ENCODE measurements around the gene USP14.

Gene USP14

DNA sequence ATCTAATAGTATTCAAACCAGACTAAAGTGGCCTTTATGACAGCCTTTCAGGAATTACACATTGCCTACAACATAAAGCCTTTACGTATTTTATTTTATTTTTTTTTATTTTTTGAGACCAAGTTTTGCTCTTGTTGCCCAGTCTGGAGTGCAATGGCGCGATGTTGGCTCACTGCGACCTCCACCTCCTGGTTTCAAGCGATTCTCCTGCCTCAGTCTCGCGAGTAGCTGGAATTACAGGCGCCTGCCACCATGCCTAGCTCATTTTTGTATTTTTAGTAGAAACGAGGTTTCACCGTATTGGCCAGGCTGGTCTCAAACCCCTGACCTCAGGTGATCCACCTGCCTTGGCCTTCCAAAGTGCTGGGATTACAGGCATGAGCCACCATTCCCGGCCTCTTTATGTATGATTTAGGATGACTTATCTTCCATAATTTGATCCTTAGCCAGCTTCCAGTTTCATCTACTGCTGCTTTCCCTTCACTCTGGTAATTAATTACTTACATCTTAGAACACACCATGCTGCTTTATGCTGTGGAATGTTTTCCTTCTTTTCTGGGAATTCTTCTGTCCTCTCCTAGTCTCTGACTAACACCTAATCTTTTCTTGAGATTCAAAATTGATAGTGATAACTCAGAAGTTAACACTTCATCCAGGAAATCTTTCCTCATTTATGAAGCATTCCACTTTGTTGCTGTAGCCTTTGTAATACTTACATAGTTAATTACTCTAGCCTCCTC lies 2.6 kb downstream of the USP14 start:
- DNase-seq = no peak

DNA sequence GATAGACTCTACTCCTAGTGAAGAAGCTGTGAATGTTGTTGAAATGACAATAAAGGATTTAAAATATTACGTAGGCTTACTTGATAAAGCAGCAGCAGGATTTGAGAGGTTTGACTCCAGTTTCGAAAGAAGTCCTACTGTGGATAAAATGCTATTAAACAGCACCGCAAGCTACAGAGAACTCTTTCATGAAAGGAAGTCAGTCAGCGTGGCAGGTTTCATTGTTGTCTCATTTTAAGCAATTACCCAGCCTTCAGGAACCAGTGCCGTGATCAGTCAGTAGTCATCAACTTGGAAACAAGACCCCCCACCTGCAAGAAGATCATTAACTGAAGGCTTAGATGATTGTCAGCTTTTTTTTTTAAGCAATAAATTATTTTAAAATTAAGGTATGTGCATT lies 14.0 kb downstream of the USP14 start:
- DNase-seq = no peak

DNA sequence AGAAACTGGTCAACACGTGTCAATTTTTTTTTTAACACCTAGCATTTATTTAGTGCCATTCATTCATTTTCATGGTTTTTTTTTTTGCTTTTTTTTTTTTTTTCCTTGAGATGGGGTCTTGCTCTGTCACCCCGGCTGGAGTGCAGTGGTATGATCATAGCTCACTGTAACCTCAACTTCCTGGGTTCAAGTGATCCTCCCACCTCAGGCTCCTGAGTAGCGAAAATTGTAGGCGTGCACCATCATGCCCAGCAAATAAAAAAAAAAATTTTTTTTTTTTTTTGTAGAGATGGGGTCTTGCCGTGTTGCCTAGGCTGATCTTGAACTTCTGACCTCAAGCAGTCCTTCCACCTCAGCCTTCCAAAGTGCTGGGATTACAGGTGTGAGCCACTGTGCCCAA lies 21.1 kb downstream of the USP14 start:
- DNase-seq = no peak

DNA sequence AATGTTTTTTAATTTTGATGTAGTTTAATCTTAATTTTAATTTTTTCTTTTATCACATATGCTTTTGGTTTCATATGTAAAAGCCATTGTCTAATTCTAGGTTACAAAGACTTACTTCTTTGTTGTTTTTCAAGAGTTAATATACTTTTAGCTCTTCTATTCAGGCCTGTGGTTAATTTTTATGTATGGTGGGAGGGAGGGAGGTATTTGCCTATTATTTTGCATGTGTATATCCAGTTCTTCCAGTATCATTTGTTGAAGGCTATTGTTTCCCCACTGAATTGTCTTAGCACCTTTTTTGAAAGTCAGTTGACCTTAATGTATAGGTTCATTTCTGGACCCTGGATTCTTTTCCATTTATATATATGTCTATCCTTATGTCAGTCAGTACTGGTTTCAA lies 23.4 kb downstream of the USP14 start:
- DNase-seq = no peak

DNA sequence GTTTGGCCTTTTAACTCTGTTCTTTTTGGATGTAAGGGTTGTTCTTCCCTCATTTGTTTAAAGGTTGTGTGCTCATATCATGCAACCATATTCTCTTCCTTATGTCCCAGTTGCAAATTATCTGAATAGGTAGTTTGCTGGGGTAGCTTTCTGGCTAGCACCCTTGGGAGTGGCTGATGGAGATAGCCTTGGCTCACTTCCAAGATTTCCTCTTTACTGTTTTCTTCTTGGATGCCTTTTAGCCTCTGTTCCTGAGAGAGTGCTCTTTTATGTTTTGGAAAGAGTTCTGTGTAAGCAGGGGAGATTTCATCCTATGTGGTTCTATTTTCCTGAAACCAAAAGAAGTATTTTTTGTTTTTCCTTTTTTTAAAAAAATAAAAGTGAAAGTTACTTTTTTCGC lies 25.4 kb downstream of the USP14 start:
- no peak for DNase-seq

DNA sequence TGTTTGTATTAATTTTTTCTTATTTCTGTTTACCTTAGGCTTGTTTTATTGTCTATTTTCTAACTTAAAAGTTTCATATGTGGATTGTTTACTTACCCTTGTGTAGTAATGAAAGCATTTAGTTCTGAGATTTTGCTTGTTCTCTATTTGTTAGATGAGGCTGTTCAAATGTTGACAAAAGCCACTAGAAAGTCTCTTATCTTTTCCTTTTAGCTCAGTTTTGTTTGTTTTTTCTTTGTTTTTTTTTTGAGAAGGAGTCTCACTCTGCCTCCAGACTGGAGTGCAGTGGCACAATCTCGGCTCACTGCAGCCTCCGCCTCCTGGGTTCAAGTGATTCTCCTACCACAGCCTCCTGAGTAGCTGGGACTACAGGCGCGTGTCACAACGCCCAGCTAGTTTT lies 30.9 kb downstream of the USP14 start:
- no peak for DNase-seq

DNA sequence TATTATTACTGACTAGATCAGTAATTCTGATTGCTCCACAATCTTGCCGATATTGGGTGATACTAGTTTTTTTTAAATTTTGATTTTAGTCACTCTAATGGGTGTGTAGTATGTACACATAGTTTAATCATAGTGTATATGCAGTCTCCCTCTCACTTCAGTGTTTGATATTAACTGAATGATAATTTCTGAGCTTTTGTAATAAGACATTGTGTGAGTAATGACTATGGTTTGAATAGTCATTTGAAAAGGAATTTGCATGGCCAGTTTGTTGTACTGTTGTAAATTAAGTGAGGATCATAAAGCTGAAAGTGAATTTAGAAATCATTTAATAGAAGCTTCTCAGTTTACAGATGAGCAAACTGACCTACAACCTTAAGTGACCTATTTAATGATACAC lies 33.4 kb downstream of the USP14 start:
- DNase-seq = no peak

DNA sequence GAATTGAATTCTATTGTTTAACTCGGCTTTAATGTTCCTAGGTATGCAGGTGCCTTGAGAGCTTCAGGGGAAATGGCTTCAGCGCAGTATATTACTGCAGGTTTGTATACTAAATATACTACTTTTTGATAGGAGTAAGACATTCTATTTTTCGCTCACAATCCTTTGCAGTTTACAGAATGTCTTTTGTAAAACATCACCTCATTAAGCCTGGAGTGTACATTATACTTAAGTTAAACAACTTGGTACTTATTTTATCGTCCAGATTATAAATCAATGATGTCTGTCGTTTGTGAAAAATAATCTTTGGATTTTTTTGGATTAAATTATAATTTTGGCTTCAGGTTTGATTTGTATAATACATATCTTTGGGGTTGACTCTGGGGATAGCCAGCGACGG lies 34.4 kb downstream of the USP14 start:
- DNase-seq = no peak

DNA sequence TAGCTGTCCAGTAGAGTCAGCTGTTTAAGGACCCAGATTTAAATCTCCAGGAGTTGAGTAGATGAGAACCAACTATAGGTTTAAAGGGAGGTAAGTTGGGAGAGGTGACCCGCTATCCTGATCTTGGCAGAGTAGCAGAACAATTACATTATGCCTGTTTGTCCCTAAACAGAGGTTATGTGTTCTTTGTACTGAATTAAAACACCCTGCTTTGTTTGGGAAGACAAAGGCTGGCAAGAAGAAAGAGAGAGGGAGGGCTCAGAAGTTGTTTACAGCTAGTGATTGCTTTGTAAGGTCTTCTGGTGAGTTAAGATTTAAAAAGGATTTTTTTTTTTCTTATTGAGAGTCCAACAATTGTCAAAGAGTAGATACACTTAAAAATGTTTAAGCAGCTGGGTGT lies 37.3 kb downstream of the USP14 start:
- no peak for DNase-seq

DNA sequence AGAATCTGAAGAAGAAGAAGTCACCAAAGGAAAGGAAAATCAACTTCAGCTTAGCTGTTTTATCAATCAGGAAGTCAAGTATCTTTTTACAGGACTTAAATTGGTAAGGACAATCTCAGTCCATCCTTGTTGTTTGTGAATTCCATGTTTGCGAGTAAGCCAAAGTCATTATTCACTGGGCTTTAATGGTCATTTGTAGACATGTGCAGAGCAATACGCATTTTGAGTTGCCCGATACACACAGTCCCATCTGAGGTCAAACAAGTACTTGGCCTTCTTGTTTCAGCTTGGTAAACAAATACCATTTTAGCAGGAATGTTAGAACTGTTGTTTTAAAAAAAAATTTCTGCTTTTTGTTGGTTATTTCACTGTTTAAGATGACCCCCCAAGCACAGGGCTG lies 40.9 kb downstream of the USP14 start:
- DNase-seq = no peak

DNA sequence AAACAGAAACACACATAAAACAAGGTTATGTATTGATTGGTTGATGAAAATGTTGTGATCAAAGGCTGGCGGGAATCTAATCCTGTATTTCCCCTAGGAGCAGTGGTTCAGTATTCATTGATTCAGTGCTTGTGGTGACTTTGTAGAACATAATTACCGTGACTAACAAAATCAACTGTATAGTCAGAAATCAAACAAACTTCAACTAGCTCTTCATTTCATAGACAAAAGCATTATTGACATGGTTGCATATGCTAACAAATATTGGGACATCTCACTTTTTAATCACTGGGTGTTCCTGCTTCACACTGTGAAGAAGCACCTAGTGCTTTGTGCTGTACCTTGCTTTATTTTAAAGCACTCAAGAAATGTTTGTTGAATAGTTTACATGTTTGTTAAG lies 41.4 kb downstream of the USP14 start:
- DNase-seq = no peak

DNA sequence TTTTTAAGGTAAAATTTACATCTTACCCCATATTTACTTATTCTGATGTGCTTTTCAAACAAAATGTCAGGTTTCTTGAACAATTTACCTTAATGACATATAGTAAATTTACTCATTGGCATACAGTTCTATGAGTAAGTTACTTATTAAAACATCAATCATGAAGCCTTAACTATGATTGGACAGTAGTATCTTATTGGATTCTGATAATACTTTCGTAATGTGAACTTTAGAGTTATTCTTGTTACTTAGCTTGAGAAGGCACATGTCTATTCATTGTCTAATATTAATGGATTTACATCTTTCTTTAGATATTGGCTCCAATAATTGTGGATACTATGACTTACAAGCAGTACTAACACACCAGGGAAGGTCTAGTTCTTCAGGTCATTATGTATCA lies 51.7 kb downstream of the USP14 start:
- no peak for DNase-seq

DNA sequence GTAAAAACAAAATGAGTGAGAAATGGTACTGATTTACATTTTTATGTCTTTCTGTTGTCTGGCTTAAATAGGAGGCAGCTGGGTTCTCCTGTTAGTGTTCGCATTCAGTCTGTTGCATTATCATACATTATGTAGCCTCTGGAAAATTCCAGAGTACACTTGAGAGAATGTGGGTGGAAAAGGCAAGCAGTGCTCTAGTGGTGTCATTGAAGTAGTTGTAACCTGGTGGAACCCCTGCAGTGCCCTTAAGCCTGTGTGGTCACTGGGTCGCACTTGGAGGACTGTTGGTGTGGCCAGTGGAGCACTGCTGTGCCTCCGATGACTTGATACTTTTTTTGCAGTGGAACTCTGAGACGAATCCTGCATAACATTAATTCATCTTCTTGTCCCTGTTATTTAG lies 52.4 kb downstream of the USP14 start:
- DNase-seq = no peak

DNA sequence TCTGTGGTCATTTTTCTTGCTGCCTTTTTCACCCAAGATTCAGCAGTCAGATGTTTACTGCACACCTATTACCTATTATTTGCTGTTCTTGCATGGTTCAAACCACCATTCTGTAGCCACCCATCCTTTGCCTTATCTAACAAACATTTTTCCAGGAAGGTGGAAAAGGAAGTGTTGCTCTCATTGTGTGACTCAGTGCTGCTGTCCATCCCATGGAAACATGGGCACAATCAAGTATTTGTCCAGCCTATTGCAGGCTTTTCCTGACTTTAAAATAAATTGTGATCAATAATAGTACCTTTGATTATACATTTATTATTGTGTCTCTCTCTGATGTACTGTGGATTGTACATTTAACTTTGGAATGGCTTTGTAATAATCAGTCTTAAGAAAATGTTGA lies 53.2 kb downstream of the USP14 start:
- DNase-seq = no peak

DNA sequence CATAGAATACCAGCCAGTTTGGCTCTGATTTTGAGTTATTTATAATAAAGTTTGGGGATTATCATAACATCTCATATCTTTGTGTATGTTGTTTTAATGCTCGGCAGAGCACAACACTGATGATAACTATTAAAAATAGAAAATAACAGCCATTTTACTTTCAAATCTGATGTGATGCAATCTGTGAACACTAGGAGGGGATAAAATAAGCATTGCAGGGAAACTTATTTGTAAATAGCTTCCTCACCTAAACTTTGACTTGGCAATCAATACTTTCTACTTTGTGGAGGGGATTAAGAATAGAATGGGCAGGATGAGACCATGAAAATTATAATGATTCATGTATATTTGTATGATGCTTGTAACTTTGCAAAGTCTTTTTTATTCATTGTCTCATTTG lies 54.4 kb downstream of the USP14 start:
- no peak for DNase-seq

DNA sequence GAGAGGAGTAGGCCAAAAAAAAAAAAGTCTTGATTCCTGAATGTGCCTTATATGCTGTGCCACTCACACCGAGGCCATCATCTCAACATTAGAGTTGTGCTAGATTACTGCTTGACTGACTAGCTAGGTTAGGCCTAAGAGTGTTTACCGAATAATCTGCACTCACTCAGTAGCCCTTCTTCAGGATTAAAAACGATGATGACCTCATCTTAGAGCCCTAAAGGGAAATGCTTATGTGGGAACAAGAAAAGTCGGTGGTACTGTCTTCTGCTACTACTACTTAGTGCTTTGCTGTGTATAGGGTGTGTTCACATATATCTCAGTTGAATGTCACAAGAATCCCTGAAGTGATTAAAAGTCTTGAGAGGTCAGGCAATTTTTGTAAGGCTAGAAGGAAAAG lies 55.1 kb downstream of the USP14 start:
- DNase-seq = no peak

DNA sequence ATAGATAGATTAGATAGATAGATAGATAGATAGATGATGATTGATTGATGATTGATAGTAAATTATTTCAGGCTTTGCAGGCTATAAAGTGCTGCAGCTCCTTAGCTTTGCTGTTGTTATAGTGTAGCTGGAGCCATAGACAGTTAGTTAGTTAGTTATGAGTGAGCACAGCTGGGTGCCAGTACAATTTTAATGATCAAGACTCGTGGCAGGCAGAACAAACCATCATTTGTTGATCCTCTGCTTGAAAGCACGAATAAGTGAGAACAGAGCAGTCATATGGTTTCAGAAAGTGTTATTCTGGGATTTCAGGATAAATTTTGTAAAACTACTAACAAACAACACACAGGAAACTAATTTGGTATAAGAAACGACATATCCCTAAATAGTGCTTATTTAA lies 55.6 kb downstream of the USP14 start:
- DNase-seq = no peak

DNA sequence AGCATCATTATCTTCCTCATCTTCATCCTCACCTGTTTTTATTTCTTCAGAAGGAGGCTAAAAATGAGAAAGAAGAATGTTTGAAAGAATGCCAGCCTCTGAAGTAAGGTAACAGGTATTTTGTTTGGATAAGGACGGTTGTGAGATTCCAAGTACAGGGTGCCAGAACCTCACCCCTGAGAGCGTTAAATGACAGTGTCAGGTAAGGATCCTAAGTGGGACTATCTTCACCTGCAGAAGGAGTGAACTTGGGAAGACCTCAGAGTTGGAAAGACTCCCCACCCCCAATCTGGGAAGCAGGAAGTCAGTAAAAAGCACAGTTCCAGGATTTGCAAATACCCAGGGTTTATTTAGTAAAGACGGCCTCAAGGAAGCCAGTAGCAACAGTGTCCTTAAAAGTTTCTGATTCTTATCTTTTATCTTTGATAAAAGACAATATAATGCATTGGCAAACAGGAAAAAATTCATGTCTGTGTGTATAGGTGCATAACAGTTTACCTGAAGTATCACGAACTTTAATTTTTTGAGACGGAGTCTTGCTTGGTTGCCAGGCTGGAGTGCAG lies 57.2 kb downstream of the USP14 start:
- DNase-seq = no peak

DNA sequence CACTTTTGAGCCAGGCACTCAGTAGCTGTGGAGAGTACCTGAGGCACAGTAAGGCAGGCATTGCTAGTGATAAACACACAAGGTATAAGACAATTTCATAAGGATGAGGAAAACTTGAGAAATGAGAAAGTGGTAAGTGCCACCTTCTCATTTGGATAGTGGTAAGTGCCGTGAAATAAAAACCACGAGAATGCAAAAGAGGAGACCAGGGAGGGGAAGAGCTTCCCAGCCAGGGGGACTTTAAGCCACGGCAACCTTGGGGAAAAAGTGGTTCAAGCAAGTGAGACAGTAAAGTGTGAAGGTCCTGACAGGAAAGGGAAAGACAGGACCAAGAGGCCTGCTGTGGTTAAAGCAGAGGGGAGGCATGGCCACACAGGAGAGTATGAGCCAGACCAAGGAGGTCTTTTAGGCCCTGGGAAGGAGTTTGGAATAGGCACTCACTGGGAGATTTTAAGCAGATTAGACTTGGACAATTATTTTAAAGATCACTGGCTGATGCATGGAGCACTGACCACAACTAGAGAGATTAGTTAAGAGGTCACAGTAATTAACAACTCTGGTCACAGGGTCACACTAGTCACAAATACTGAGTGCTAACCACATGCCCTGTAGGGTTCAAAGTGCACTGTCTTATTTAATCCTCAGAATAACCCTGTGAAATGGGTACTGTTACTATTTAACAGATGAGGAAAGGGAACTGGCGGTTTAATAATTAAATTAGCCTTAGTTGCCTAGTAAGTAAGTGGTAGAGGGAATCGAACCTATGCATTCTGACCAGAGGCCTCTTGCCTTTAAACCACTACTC lies 59.4 kb downstream of the USP14 start:
- no peak for DNase-seq

DNA sequence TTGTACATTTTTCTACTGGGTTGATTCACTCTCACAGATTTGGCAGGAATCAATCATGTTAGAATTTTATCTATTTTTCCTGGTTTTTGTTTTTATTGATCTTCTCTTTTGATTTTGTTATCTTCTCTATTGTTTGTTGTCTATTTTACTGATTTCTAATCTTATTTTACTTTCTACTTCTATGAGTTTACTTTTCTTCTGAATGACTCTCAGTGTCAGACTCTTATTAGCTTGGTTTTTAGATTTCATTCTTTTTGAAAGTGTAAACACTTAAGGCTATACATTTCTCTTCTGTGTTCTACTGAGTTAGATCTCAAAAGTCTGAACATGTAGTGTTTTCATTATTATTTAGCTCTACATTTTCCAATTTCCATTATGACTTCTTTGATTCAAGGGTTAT lies 62.4 kb downstream of the USP14 start:
- DNase-seq = no peak

DNA sequence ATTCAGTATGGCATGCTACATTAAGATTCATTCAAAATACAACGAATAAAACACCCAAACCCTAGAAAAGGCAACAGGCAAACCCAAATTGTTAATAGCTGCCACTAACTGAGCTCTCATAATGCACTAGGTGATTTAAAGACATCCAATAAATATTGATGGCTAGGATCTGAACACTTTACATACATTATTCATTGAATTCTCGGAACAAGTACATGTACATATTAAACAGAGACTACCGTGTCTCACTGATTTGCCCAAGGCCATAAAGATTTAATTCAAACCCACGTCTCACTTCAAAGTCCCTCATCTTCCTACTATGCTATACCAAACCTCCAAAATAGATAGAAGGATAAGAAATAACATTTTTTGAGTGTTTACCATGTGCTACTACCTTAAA lies 67.4 kb downstream of the USP14 start:
- no peak for DNase-seq

DNA sequence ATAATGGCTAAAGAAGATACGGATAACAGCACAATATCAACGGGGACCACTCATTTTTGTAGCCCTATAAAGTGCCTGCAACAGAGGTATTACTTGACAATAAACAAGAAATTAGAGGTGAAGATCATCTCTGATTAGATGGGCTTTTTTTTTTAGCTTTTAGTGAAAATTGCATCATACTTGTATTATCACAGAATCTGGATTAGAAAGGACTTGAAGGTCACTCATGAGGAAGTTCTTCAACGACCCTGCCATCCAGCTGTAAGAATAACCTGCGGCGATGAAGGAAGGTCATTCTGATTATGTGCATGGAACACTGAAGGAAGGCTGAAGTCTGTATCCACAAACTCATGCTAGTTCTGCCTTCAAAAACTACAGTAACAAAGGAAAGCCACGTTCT lies 69.0 kb downstream of the USP14 start:
- DNase-seq = no peak

DNA sequence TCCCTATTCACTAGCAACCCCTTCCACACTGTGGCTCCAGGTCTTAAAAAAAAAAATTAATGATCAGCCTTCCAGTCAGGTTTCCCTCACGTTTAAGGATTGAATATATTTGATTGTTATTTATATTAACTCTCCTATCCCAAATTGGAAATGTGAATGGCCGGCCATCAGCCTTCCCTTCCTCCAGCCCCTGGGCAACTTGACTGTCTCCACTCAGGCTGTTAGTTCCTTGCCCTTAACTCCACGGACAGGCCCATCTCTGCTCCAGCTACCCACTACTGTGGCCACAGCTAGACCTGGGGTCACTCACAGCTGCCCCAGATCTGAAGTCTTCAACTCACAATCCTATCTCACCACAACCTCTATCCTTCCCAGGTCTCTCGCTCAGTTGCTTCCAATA lies 69.5 kb downstream of the USP14 start:
- no peak for DNase-seq

DNA sequence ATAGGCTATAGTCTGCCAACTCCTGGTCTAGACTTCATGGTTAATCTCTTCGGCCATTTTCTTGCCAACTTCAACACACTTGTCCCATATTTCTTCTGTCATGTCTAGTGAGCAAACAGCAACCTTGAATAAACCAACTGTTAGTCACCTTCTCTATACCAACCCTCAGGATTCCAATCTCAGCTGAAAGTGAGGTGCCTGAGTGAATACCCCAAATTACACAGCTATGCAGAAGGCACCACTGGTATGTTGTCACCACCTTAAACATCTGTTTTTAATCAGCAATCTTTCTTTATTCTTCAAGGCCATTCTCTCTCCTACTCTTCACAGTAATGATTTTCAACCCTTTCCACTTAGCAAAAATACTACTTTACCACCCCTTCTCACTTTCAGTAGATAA lies 70.2 kb downstream of the USP14 start:
- no peak for DNase-seq

DNA sequence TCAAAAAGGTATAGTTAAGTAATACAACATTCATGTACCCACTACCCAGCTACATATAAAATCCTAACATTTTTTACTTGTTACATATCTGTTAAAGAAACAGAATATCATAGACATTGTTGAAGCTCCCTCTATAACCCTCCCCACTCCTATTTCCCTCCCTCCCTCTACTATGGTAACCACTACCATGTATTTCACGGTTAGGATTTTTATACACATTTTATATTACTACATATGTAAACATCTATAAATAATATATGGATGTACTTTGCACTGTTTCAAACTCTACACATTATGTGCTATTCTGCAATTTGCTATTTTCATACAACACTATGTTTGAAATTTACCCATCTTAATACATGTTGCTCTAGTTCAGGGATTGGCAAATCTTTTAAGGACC lies 73.2 kb downstream of the USP14 start:
- no peak for DNase-seq
